Glutamatergic neuron (in vitro differentiated cells): ENCODE results near the gene SSBP3. TPM values are rescaled to one million over a fixed set of nuclear protein-coding genes. Genes with fewer than 3 reads are reported as not detected.

ENCODE experiments used
- DNase-seq: peaks from one replicate; pipeline ENCODE4 v3.0.0; 2022
- H3K27ac Mint-ChIP-seq: one replicate; pipeline ENCODE4 v1.8.0; 2020; ENCODE audit warnings: mild to moderate bottlenecking, mixed read lengths, inconsistent platforms; ENCODE audit not compliant: unreplicated experiment
- H3K27me3 Mint-ChIP-seq: one replicate; pipeline ENCODE4 v1.8.0; 2020; ENCODE audit warnings: mild to moderate bottlenecking, moderate library complexity, mixed read lengths, inconsistent platforms; ENCODE audit not compliant: unreplicated experiment
- H3K36me3 Mint-ChIP-seq: one replicate; pipeline ENCODE4 v1.8.0; 2020; ENCODE audit warnings: mild to moderate bottlenecking, mixed read lengths, inconsistent platforms; ENCODE audit not compliant: unreplicated experiment
- H3K4me1 Mint-ChIP-seq: one replicate; pipeline ENCODE4 v1.8.0; 2020; ENCODE audit warnings: mild to moderate bottlenecking, low read depth, mixed read lengths, inconsistent platforms; ENCODE audit not compliant: unreplicated experiment
- H3K4me3 Mint-ChIP-seq: one replicate; pipeline ENCODE4 v1.8.0; 2020; ENCODE audit warnings: mild to moderate bottlenecking, mixed read lengths, inconsistent platforms; ENCODE audit not compliant: unreplicated experiment
- H3K9me3 Mint-ChIP-seq: one replicate; pipeline ENCODE4 v1.8.0; 2020; ENCODE audit warnings: mild to moderate bottlenecking, moderate library complexity, mixed read lengths, inconsistent platforms; ENCODE audit not compliant: unreplicated experiment
- total RNA-seq: library from RNA; stranded (reverse); fragmentation: NEBNext Ultra II Directional; extraction: Animal tissue kit (Norgen Biotek cat#: 25700); gene quantifications from one replicate; pipeline ENCODE4 v1.2.1, GENCODE V29; 2021; ENCODE audit not compliant: unreplicated experiment
- TF ChIP-seq, protein P1 (sequence below): fragments of 200-600 bp; sonication (generic); IDR thresholded peaks from one replicate; pipeline ENCODE4 v1.5.0; 2021; ENCODE audit not compliant: partially characterized antibody, unreplicated experiment

Gene SSBP3
- total RNA-seq, 1 donor from 2014 or later, result 608 TPM

DNA sequence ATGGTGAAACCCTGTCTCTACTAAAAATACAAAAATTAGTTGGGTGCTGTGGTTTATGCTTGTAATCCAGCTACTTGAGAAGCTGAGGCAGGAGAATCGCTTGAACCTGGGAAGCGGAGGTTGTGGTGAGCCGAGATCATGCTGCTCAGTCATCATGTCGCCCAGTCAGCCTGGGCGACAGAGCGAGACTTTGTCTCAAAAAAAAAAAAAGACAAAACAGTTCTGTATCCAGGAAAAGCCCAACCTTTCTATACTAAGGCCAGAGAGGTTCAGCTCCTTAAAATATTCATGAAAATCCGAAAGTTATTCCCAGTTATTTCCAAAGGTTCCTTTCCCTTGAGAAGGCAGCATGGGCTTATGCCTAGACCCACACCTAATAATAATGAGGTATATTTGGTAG is 202.0 kb downstream of the SSBP3 start:
- TF ChIP-seq, protein P1, sequence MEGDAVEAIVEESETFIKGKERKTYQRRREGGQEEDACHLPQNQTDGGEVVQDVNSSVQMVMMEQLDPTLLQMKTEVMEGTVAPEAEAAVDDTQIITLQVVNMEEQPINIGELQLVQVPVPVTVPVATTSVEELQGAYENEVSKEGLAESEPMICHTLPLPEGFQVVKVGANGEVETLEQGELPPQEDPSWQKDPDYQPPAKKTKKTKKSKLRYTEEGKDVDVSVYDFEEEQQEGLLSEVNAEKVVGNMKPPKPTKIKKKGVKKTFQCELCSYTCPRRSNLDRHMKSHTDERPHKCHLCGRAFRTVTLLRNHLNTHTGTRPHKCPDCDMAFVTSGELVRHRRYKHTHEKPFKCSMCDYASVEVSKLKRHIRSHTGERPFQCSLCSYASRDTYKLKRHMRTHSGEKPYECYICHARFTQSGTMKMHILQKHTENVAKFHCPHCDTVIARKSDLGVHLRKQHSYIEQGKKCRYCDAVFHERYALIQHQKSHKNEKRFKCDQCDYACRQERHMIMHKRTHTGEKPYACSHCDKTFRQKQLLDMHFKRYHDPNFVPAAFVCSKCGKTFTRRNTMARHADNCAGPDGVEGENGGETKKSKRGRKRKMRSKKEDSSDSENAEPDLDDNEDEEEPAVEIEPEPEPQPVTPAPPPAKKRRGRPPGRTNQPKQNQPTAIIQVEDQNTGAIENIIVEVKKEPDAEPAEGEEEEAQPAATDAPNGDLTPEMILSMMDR, result no peak
- Mint-ChIP-seq H3K4me1 (peaks cover 8% of the 10 kb centered on the region), H3K27ac (no peak overlapping the region), H3K27me3 (peaks cover 4% of the 10 kb centered on the region), H3K9me3 (peaks cover 2% of the 10 kb centered on the region), H3K36me3 (peaks cover 9% of the 10 kb centered on the region), H3K4me3 (no peak overlapping the region)
- no peak for DNase-seq

DNA sequence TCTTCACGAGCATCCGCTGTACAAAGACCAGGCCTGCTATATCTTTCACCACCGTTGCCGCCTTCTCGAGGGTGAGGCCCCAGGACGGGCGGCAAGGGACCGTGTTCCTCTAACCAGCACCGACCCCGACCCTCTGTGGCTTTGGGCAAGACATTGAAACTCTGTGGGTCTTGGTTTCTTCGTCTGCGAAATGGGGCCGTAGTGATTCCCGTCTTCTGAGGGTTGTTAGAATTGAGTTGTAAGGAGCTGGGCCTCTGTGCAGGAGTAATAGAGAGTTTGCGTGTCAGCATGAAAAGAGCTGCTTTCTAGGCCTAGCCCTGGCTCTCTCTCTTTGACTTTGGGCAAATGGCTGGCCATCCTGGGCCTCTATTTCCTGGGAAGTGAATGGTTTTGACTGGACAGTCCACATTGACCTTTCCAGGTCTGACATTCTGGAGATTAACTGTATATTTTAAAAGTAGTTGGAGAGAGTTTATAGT is 205.6 kb downstream of the SSBP3 start:
- Mint-ChIP-seq H3K36me3 (no peaks in the 10 kb centered on the region), H3K27me3 (peaks cover 3% of the 10 kb centered on the region), H3K27ac (peak overlapping the region; percentile 70), H3K4me1 (peaks cover 10% of the 10 kb centered on the region), H3K9me3 (peaks cover 2% of the 10 kb centered on the region), H3K4me3 (peak overlapping the region; percentile 95)
- TF ChIP-seq, protein P1, result no peak
- peak; percentile 32 for DNase-seq

DNA sequence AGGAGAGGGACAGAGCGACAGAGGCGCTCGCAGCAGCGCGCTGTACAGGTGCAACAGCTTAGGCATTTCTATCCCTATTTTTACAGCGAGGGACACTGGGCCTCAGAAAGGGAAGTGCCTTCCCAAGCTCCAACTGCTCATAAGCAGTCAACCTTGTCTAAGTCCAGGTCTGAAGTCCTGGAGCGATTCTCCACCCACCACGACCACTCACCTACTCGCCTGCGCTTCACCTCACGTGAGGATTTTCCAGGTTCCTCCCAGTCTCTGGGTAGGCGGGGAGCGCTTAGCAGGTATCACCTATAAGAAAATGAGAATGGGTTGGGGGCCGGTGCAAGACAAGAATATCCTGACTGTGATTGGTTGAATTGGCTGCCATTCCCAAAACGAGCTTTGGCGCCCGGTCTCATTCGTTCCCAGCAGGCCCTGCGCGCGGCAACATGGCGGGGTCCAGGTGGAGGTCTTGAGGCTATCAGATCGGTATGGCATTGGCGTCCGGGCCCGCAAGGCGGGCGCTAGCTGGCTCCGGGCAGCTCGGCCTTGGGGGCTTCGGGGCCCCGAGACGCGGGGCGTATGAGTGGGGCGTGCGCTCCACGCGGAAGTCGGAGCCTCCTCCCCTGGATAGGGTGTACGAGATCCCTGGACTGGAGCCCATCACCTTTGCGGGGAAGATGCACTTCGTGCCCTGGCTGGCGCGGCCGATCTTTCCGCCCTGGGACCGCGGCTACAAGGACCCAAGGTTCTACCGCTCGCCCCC is 206.3 kb downstream of the SSBP3 start, which contains the start of the genes CYB5RL and MRPL37:
Gene CYB5RL (minus strand): TSS at position 266 of the 754 bp plus-strand sequence. CDS start 4,414 bp downstream, outside the sequence.
Gene MRPL37 (plus strand): TSS at position 403 of the 754 bp plus-strand sequence. CDS start 77 bp downstream, at position 480.
- H3K27me3 Mint-ChIP-seq, result peaks cover 3% of the 10 kb centered on the region
- TF ChIP-seq, protein P1, result no peak
- H3K9me3 Mint-ChIP-seq, result peaks cover 2% of the 10 kb centered on the region
- peaks cover 10% of the 10 kb centered on the region for H3K4me1 Mint-ChIP-seq
- DNase-seq, result peak; percentile 90
- no peaks in the 10 kb centered on the region for H3K36me3 Mint-ChIP-seq
- peak within 1 kb of the TSS; percentile 95 for H3K4me3 Mint-ChIP-seq
- peak within 1 kb of the TSS; percentile 72 for H3K27ac Mint-ChIP-seq

DNA sequence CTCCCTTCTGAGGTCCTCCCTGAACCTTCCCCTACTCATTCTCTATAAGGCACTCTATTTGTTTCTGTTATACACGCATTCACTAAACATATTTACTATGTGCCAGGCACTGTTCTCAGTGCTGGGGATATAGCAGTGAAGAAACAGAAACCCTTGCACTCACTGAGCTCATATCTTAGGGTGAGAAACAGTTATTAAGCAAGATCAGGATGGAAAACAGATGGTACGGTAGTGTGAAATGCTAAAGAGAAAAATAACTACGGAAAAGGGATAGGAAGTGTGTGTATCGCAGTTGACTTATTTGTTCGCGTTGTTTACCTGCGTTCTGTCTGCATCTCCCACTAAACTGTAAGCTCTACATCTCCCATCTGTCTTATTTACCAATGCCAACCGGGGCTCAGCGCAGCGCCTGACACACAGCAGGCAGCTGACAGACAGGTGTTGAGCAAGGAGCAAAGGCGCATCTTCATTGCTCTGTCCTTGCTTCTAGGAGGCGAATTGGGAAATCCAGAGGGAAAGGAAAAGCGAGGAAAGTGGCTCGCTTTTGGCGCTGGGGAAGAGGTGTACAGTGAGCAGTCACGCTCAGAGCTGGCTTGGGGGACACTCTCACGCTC is 206.9 kb downstream of the SSBP3 start:
- DNase-seq, result no peak
- H3K9me3 Mint-ChIP-seq, result peaks cover 2% of the 10 kb centered on the region
- peak overlapping the region; percentile 72 for H3K27ac Mint-ChIP-seq
- TF ChIP-seq, protein P1, result no peak
- peaks cover 3% of the 10 kb centered on the region for H3K27me3 Mint-ChIP-seq
- peaks cover 10% of the 10 kb centered on the region for H3K4me1 Mint-ChIP-seq
- peak overlapping the region; percentile 95 for H3K4me3 Mint-ChIP-seq
- no peaks in the 10 kb centered on the region for H3K36me3 Mint-ChIP-seq
